OCI-LY7 (cell line): ENCODE results near the gene FOXL3. TPM values are rescaled to one million over a fixed set of nuclear protein-coding genes. Genes with fewer than 3 reads are reported as not detected.

Experiments used
- BruUV-seq: library from RNA; stranded (reverse); fragments of 400-500 nt; replicated peaks from 2 replicates; lab custom pipeline; 2021; lab: Mats Ljungman, UMichigan
- CTCF ChIA-PET: fragments of 300-600 bp; sonication (Branson Sonifier 250); formaldehyde crosslinking; loops from one replicate; lab custom pipeline; 2022; ENCODE audit warnings: antibody characterized with exemption; ENCODE audit not compliant: unreplicated experiment; lab: Charles Lee
- POLR2A ChIA-PET: fragments of 300-600 bp; sonication (Branson Sonifier 250); formaldehyde crosslinking; loops from one replicate; lab custom pipeline; 2022; ENCODE audit warnings: antibody characterized with exemption; lab: Charles Lee
- DNase-seq: peaks from one replicate; pipeline ENCODE4 v3.0.0-alpha.2; 2015; ENCODE audit warnings: low spot score
- H2AFZ ChIP-seq: fragments of 200-600 bp; sonication (generic), shearing (Covaris generic); 2 replicates; pipeline ENCODE4 v1.6.1; 2014; ENCODE audit warnings: mild to moderate bottlenecking, antibody characterized with exemption, low read length, moderate library complexity
- H3K27ac ChIP-seq: fragments of 200-600 bp; sonication (generic); 2 replicates; pipeline ENCODE4 v1.5.1; 2014; ENCODE audit warnings: mixed run types, low read depth, mild to moderate bottlenecking, moderate library complexity, low read length, inconsistent platforms; ENCODE audit not compliant: poor library complexity, severe bottlenecking
- H3K36me3 ChIP-seq: fragments of 200-600 bp; sonication (generic); 2 replicates; pipeline ENCODE4 v1.6.1; 2014; ENCODE audit warnings: mild to moderate bottlenecking, antibody characterized with exemption, low read length, moderate library complexity, mixed read lengths; ENCODE audit not compliant: insufficient read depth
- H3K4me1 ChIP-seq: fragments of 200-600 bp; sonication (generic); 2 replicates; pipeline ENCODE4 v1.5.1; 2014; ENCODE audit warnings: mild to moderate bottlenecking, low read length; ENCODE audit not compliant: insufficient read depth, poor library complexity, severe bottlenecking
- H3K4me2 ChIP-seq: fragments of 200-600 bp; sonication (generic); 2 replicates; pipeline ENCODE4 v1.6.1; 2014; ENCODE audit warnings: mild to moderate bottlenecking, low read length
- H3K4me3 ChIP-seq: fragments of 200-600 bp; sonication (generic); 2 replicates; pipeline ENCODE4 v1.5.1; 2014; ENCODE audit warnings: mild to moderate bottlenecking, low read depth, low read length; ENCODE audit not compliant: poor library complexity, severe bottlenecking
- H3K79me2 ChIP-seq: fragments of 200-600 bp; sonication (generic); 2 replicates; pipeline ENCODE4 v1.6.1; 2016; ENCODE audit warnings: low read depth, mild to moderate bottlenecking, low read length, moderate library complexity, mixed read lengths; ENCODE audit not compliant: insufficient read depth
- H3K9me2 ChIP-seq: fragments of 200-600 bp; sonication (generic); 2 replicates; pipeline ENCODE4 v1.6.1; 2016; ENCODE audit warnings: mild to moderate bottlenecking, low read length, mixed read lengths; ENCODE audit not compliant: insufficient read depth
- H3K9me3 ChIP-seq: fragments of 200-600 bp; sonication (generic); 2 replicates; pipeline ENCODE4 v1.6.1; 2014; ENCODE audit warnings: mild to moderate bottlenecking, mixed run types, low read length, mixed read lengths
- H4K20me1 ChIP-seq: fragments of 200-600 bp; sonication (generic); 2 replicates; pipeline ENCODE4 v1.6.1; 2014; ENCODE audit warnings: mild to moderate bottlenecking, antibody characterized with exemption, low read length, moderate library complexity, mixed read lengths; ENCODE audit not compliant: insufficient read depth
- CTCF ChIP-seq: fragments of 200-600 bp; sonication (generic); conservative IDR thresholded peaks from 2 replicates; pipeline ENCODE4 v1.5.1; 2014; ENCODE audit warnings: mild to moderate bottlenecking, antibody characterized with exemption, low read length, moderate library complexity, mixed read lengths
- EZH2phosphoT487 ChIP-seq: fragments of 200-600 bp; sonication (generic); IDR thresholded peaks from 2 replicates; pipeline ENCODE4 v1.6.1; 2018; ENCODE audit warnings: low read depth, borderline replicate concordance, mild to moderate bottlenecking, mixed run types, antibody characterized with exemption, low read length, moderate library complexity, mixed read lengths
- intact Hi-C: fragments of 100-400 bp; cut with micrococcal nuclease; formaldehyde crosslinking; loops from one replicate; pipeline ENCODE4 v1.10.0; 2022; ENCODE audit not compliant: unreplicated experiment
- total RNA-seq, 2 experiments: library from RNA; depleted of rRNA in 1 of 2; stranded (reverse); fragments of >200 nt in 1 of 2; shearing (Covaris generic) in 1 of 2; gene quantifications; 2 replicates each; pipeline ENCODE4 v1.2.3, GENCODE V29; 2014 to 2022

Gene FOXL3
- total RNA-seq, 2 experiments from 2014 or later = not detected

DNA sequence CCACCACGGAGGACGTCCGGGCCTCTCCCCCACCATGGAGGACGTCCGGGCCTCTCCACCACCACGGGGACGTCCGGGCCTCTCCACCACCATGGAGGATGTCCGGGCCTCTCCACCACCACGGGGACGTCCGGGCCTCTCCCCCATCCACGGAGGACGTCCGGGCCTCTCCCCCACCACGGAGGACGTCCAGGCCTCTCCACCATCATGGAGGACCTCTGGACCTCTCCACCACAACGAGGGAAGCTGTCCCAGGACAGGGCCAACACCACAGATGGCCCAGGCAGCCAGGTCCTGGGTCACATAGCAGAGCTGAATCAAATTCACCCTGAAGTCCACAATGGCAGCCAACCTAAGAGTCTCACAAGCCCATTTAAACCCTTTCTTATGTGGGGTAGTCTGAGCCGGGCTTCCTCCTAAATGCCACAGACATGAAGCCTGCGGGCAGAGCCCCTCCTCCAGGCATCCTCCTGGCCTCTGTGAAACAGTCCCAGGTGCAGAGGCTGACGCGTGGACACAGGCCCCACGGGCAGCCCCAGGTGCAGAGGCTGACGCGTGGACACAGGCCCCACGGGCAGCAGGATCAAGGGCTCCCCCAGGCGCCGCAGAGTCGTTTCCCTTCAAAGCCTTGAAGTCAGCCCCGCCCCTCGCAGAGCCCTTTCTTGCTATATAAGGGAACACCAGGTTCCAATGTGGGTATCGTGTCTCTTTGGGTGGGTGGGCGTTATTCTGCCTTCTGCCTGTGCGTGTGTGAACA is 47.0 kb downstream of the FOXL3 start:
- no peaks in the 10 kb centered on the region for H3K9me2 ChIP-seq
- 0 out of 2 replicates have a peak, but pooled peaks cover 10% of the 10 kb centered on the region for H3K9me3 ChIP-seq
- no peaks in the 10 kb centered on the region for H3K4me1 ChIP-seq
- H3K27ac ChIP-seq = no peak overlapping the region
- DNase-seq = no peak
- no peak overlapping the region for H3K4me2 ChIP-seq
- H4K20me1 ChIP-seq = no peaks in the 10 kb centered on the region
- BruUV-seq = no TSS peak
- H3K4me3 ChIP-seq = no peak overlapping the region
- ChIA-PET POLR2A (no interaction called here), CTCF (no interaction called here)
- H3K79me2 ChIP-seq = no peaks in the 10 kb centered on the region
- H3K36me3 ChIP-seq = no peaks in the 10 kb centered on the region
- intact Hi-C loops = no loop called here
- TF ChIP-seq CTCF = no peak
- no peak for TF ChIP-seq EZH2phosphoT487
- no peak overlapping the region for H2AFZ ChIP-seq

- intact Hi-C loops = no loop called here
- CTCF ChIA-PET = no interaction called here
- no peaks in the 10 kb centered on the region for H3K9me2 ChIP-seq
These were observed 47.6 kb downstream of the FOXL3 start for GRCh38 chr7:337567-337951.

More at GRCh38 chr7:337567-337951, 47.6 kb downstream of the FOXL3 start:
- H3K9me3 ChIP-seq = 0 out of 2 replicates have a peak, but pooled peaks cover 10% of the 10 kb centered on the region
- POLR2A ChIA-PET = no interaction called here
- BruUV-seq = no TSS peak
- no peak for DNase-seq
- H3K4me2 ChIP-seq = no peak overlapping the region
- no peaks in the 10 kb centered on the region for H3K79me2 ChIP-seq
- no peaks in the 10 kb centered on the region for H4K20me1 ChIP-seq
- no peak overlapping the region for H3K4me3 ChIP-seq
- no peak overlapping the region for H2AFZ ChIP-seq
- H3K4me1 ChIP-seq = no peaks in the 10 kb centered on the region
- TF ChIP-seq EZH2phosphoT487 (no peak), CTCF (no peak)
- no peak overlapping the region for H3K27ac ChIP-seq
- H3K36me3 ChIP-seq = no peaks in the 10 kb centered on the region
